Activated naive CD8-positive, alpha-beta T cell treated with anti-CD3 and anti-CD28 coated beads, Interleukin-2, amount 50 U/mL, for 24 hours (primary cell): ENCODE data around the gene SERPINB1.
A peak's percentile ranks its signal among the peaks of the same experiment; 100 is the strongest.

Source experiments
- ATAC-seq: fragments of 150-1000 bp; cut with Tn5 transposase; one replicate; pipeline ENCODE4 v1.10.0; 2021
- DNase-seq: peaks from one replicate; pipeline ENCODE4 v3.0.0; 2021
- H3K27ac Mint-ChIP-seq: one replicate; pipeline ENCODE4 v1.8.0; 2021; ENCODE audit warnings: mild to moderate bottlenecking, mixed read lengths
- H3K27me3 Mint-ChIP-seq: one replicate; pipeline ENCODE4 v1.8.0; 2021; ENCODE audit warnings: mixed read lengths
- H3K36me3 Mint-ChIP-seq: one replicate; pipeline ENCODE4 v1.8.0; 2021; ENCODE audit warnings: low read depth, mixed read lengths
- H3K4me1 Mint-ChIP-seq: one replicate; pipeline ENCODE4 v1.8.0; 2021; ENCODE audit warnings: mixed read lengths
- H3K4me3 Mint-ChIP-seq: one replicate; pipeline ENCODE4 v1.8.0; 2021; ENCODE audit warnings: mild to moderate bottlenecking, moderate library complexity, mixed read lengths
- H3K9me3 Mint-ChIP-seq: one replicate; pipeline ENCODE4 v1.8.0; 2021; ENCODE audit warnings: mixed read lengths

Gene SERPINB1

GRCh38 chr6:2791450-2791974, 50.2 kb downstream of the SERPINB1 start:
- H3K27ac Mint-ChIP-seq, result peak overlapping the region; percentile 74
- no peak for ATAC-seq
- peaks cover 60% of the 10 kb centered on the region for H3K4me1 Mint-ChIP-seq
- H3K4me3 Mint-ChIP-seq, result no peak overlapping the region
- peaks cover 18% of the 10 kb centered on the region for H3K36me3 Mint-ChIP-seq
- DNase-seq, result no peak
- no peaks in the 10 kb centered on the region for H3K9me3 Mint-ChIP-seq
- no peaks in the 10 kb centered on the region for H3K27me3 Mint-ChIP-seq

GRCh38 chr6:2790588-2791449, 50.8 kb downstream of the SERPINB1 start:
- no peaks in the 10 kb centered on the region for H3K9me3 Mint-ChIP-seq
- peak; percentile 79 for ATAC-seq
- no peaks in the 10 kb centered on the region for H3K27me3 Mint-ChIP-seq
- H3K27ac Mint-ChIP-seq, result peak overlapping the region; percentile 74
- peaks cover 57% of the 10 kb centered on the region for H3K4me1 Mint-ChIP-seq
- peak; percentile 59 for DNase-seq
- peaks cover 23% of the 10 kb centered on the region for H3K36me3 Mint-ChIP-seq
- H3K4me3 Mint-ChIP-seq, result no peak overlapping the region

GRCh38 chr6:2786269-2786668, 55.4 kb downstream of the SERPINB1 start:
- ATAC-seq (no peak), DNase-seq (no peak)
- H3K27ac Mint-ChIP-seq, result no peak overlapping the region
- peaks cover 27% of the 10 kb centered on the region for H3K4me1 Mint-ChIP-seq
- no peaks in the 10 kb centered on the region for H3K27me3 Mint-ChIP-seq
- H3K9me3 Mint-ChIP-seq, result no peaks in the 10 kb centered on the region
- H3K4me3 Mint-ChIP-seq, result no peak overlapping the region
- peaks cover 32% of the 10 kb centered on the region for H3K36me3 Mint-ChIP-seq

- Mint-ChIP-seq H3K4me1 (peaks cover 20% of the 10 kb centered on the region), H3K27me3 (no peaks in the 10 kb centered on the region), H3K9me3 (no peaks in the 10 kb centered on the region), H3K27ac (no peak overlapping the region), H3K36me3 (peaks cover 43% of the 10 kb centered on the region), H3K4me3 (no peak overlapping the region)
- ATAC-seq (no peak), DNase-seq (no peak)
Measured at GRCh38 chr6:2784930-2785329, 56.7 kb downstream of the SERPINB1 start.

- H3K36me3 Mint-ChIP-seq, result peaks cover 48% of the 10 kb centered on the region
- H3K9me3 Mint-ChIP-seq, result no peaks in the 10 kb centered on the region
- H3K4me1 Mint-ChIP-seq, result peaks cover 16% of the 10 kb centered on the region
- H3K4me3 Mint-ChIP-seq, result no peak overlapping the region
- ATAC-seq (peak; percentile 17), DNase-seq (no peak)
- H3K27ac Mint-ChIP-seq, result no peak overlapping the region
- H3K27me3 Mint-ChIP-seq, result no peaks in the 10 kb centered on the region
Measured at GRCh38 chr6:2784061-2784460, 57.6 kb downstream of the SERPINB1 start.

GRCh38 chr6:2783188-2783963, 58.3 kb downstream of the SERPINB1 start:
- Mint-ChIP-seq H3K27ac (no peak overlapping the region), H3K36me3 (peaks cover 48% of the 10 kb centered on the region)

GRCh38 chr6:2782825-2783187, 58.9 kb downstream of the SERPINB1 start:
- ATAC-seq (no peak), DNase-seq (no peak)
- Mint-ChIP-seq H3K27me3 (no peaks in the 10 kb centered on the region), H3K36me3 (peaks cover 45% of the 10 kb centered on the region), H3K9me3 (no peaks in the 10 kb centered on the region), H3K27ac (no peak overlapping the region), H3K4me1 (peaks cover 12% of the 10 kb centered on the region), H3K4me3 (no peak overlapping the region)

More at GRCh38 chr6:2783188-2783963, 58.3 kb downstream of the SERPINB1 start:
- H3K27me3 Mint-ChIP-seq, result no peaks in the 10 kb centered on the region
- peaks cover 14% of the 10 kb centered on the region for H3K4me1 Mint-ChIP-seq
- DNase-seq, result no peak
- H3K9me3 Mint-ChIP-seq, result no peaks in the 10 kb centered on the region
- no peak overlapping the region for H3K4me3 Mint-ChIP-seq
- ATAC-seq, result peak; percentile 23

- DNase-seq, result no peak
- Mint-ChIP-seq H3K36me3 (peaks cover 40% of the 10 kb centered on the region), H3K27ac (no peak overlapping the region), H3K9me3 (no peaks in the 10 kb centered on the region), H3K4me3 (no peak overlapping the region), H3K27me3 (no peaks in the 10 kb centered on the region), H3K4me1 (peaks cover 12% of the 10 kb centered on the region)
- ATAC-seq, result no peak
Measured at GRCh38 chr6:2782356-2782708, 59.3 kb downstream of the SERPINB1 start.
